DMS53 treated with DMSO at 0.1 percent for 48 hours (cell line): Measurements from ENCODE around the gene PIM1.

Experiments used
- DNase-seq: peaks from one replicate; lab custom pipeline; 2025; ENCODE audit not compliant: unreplicated experiment; lab: John Stamatoyannopoulos, UW

PIM1 gene

GRCh38 chr6:37137201-37138090 is 32.5 kb upstream of the PIM1 start:
- DNase-seq, result no peak

- DNase-seq, result no peak
Observed at GRCh38 chr6:37138856-37139229, 31.1 kb upstream of the PIM1 start.

GRCh38 chr6:37139230-37139962 is 30.6 kb upstream of the PIM1 start:
- no peak for DNase-seq

- no peak for DNase-seq
Observed at GRCh38 chr6:37140145-37140544, 29.8 kb upstream of the PIM1 start.

- no peak for DNase-seq
Observed at GRCh38 chr6:37141281-37142049, 28.5 kb upstream of the PIM1 start.

GRCh38 chr6:37142050-37142614 is 27.8 kb upstream of the PIM1 start:
- DNase-seq, result no peak

DNA sequence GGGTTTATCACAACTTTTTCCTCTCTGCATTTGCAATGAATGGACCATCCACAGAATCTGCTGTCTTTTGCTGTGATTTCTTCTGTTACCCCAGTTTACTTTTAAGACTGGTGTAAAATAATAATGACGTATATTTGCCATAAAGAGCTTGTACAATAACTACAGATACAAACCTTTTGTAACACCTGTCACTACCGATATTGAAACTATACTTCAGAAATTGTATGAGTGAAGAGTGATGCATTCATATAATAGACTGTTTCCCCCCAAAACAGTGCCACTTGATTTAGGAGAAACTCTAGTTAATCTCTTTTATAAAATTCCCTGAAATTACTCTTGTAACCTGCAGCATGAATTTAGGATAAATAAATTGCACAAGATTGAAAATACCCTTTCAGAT is 26.4 kb upstream of the PIM1 start:
- DNase-seq, result no peak

DNA sequence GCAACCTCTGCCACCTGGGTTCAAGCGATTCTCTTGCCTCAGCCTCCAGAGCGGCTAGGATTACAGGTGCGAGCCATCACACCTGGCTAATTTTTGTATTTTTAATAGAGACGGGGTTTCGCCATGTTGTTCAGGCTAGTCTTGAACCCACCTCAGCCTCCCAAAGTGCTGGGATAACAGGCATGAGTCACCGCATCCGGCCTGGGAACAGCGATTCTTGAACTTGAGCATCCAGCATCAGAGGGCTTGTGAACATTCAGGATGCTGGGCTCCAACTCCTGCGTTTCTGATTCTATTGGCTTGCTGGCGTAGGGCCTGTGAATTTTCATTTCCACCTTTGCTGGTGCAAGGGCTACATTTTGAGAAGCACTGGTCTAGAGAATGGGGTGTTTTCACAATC is 24.5 kb upstream of the PIM1 start:
- no peak for DNase-seq

DNA sequence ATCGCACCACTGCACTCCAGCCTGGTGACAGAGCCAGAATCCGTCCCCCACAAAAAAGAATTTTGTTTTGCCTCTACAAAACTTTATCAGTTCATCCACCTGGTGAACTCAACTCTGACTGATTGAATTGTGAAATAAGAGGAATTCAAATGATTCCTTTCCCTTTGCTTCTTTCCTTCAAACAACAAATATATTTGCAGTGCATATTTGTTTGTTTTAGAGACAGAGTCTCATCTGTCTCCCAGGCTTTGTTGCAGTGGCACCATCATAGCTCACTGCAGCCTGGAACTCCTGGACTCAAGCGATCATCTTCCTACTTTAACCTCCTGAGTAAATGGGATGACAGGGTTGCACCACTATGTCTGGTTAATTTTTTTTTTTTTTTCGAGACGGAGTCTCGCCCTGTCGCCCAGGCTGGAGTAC is 23.2 kb upstream of the PIM1 start:
- no peak for DNase-seq

DNA sequence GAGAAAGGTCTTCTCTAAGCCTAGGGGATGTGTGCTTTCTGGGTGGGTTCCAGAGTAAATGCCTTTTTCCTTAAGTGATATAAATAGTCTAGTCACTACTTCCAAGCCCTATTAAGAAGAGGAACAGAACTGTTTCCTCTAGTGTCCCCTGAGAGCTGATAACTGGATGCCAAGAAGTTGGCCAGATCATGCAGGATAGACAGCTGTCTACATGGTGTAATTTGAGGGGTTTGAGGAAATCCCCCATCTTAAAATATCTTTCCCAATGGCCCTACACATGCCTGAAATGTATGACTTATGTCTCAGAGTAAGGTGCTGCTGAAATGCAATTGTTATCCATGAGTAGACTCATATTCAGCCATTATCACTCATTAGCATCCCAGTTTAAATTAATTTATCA is 20.2 kb upstream of the PIM1 start:
- no peak for DNase-seq

- no peak for DNase-seq
Observed at GRCh38 chr6:37150314-37150713, 19.6 kb upstream of the PIM1 start.

GRCh38 chr6:37155394-37156312 is 14.3 kb upstream of the PIM1 start:
- DNase-seq, result no peak

DNA sequence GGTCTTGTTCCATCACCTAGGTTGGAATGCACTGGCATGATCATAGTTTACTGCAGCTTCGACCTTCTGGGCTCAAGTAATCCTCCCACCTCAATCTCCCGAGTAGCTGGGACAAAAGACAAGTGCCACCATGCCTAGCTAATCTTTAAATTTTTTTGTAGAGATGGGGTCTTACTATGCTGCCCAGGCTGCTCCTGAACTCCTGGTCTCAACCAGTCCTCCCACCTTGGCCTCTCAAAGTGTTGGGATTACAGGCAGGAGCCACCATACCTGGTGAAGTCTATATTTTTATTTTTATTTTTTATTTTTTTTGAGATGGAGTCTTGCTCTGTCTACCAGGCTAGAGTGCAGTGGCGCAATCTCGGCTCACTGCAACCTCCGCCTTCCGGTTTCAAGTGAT is 11.4 kb upstream of the PIM1 start:
- no peak for DNase-seq

GRCh38 chr6:37160922-37161778 is 8.8 kb upstream of the PIM1 start:
- no peak for DNase-seq

DNA sequence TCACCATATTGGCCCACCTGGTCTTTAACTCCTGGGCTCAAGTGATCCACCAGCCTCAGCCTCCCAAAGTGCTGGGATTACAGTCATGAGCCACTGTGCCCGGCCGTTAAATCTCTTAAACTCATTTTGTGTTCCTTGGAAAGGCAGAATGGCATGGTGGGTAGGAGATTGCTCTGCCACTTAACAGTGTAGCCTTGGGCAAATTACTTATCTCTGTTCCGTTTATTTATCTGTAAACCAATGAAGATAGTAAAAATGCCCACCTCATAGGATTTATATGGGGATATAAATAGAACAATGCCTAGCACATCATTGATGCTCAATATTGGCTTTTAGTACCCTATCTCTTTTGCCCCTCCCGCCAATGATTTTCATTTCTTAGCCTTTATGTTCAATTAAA is 7.2 kb upstream of the PIM1 start:
- DNase-seq, result no peak

- DNase-seq, result no peak
Observed at GRCh38 chr6:37168163-37168758, 1.7 kb upstream of the PIM1 start.

DNA sequence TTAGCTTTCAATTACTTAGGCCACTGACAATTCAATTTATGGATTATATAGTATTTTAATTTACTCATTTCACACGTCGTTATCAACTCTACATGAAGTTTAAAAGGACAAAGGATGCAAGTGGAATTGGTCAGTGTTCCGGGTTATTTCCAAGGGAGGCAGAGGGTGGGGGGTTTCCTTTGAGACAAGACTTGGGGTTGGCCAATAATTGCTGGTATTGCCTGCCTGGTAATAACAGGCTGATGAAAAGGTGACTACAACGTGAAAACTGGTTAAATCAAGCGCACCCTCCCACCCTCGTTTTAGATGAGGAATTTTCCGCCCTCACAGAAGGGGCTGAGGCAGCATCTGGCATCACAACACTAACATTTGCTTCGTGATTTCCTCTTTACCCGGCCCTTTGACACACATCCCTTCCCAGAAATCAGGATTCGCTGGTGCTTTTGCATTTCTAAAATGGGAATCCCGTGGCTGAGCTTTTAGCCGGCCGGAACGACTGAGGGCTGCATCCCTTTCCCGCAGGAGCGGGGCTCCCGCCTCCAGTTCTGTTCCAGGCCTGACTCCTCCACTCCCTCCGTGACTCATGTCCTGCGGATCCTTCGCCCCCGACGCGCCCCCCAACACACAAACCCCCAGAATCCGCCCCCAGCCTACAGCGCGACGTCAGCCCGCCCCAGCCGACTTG is 999 bp upstream of the PIM1 start:
- DNase-seq, result peak; percentile 26
